Ovary (tissue), 9 donors: Measurements from ENCODE around the gene METTL21A. TPM values are rescaled to one million over a fixed set of nuclear protein-coding genes. Genes with fewer than 3 reads are reported as not detected.

Source experiments
- DNase-seq, 5 donors: peaks; one replicate each; pipeline ENCODE4 v3.0.0-alpha.2; 2019 to 2020
- H3K27ac ChIP-seq, 2 donors: fragments of 200-600 bp; one replicate each; pipeline versions ENCODE4 v1.5.1 to v1.8.0; 2019 to 2022
- H3K27me3 ChIP-seq: fragments of 200-600 bp; one replicate; pipeline ENCODE4 v1.8.0; 2022
- H3K36me3 ChIP-seq: fragments of 200-600 bp; sonication (generic); one replicate; pipeline ENCODE4 v1.5.1; 2019
- H3K4me1 ChIP-seq: one replicate; pipeline ENCODE4 v1.8.1; 2013; ENCODE audit warnings: mild to moderate bottlenecking, moderate library complexity; ENCODE audit not compliant: insufficient read depth
- H3K4me3 ChIP-seq: fragments of 200-600 bp; sonication (generic); one replicate; pipeline ENCODE4 v1.5.1; 2017
- H3K9me3 ChIP-seq, 2 donors: fragments of 200-600 bp in 1 of 2; sonication (generic) in 1 of 2; one replicate each; pipeline versions ENCODE4 v1.5.1 to v1.8.1; 2013 to 2019; ENCODE audit warnings: mild to moderate bottlenecking in 1 of 2, moderate library complexity in 1 of 2
- EP300 ChIP-seq: sonication (generic); formaldehyde crosslinking; IDR thresholded peaks from one replicate; pipeline ENCODE4 v1.6.1; 2017; ENCODE audit warnings: antibody characterized with exemption
- POLR2A ChIP-seq: fragments of 450-650 bp; IDR thresholded peaks from one replicate; pipeline ENCODE4 v1.6.1; 2017; ENCODE audit warnings: antibody characterized with exemption, mild to moderate bottlenecking, moderate library complexity
- WGBS, 3 donors: extraction: QIAGEN DNeasy Blood & Tissue Kit in 1 of 3; methylation state at CpG; one replicate each; pipeline versions ENCODE4 v1.1.5 to v1.1.7; 2013 to 2017; 5-methylcytosine and 5-hydroxymethylcytosine counted together
- intact Hi-C, 4 donors: fragments of 100-400 bp; cut with DNase I; formaldehyde crosslinking; loops; one replicate each; pipeline versions ENCODE4 v1.11.0 to v1.15.1; 2022 to 2023
- polyA plus RNA-seq, 2 donors: library from polyadenylated mRNA; stranded (reverse); fragments of 200-250 nt in 1 of 2; fragments of 350-450 nt in 1 of 2; fragmentation: Illumina TruSeq in 1 of 2; extraction: RNeasy Lipid Tissue Mini Kit (QIAGEN cat#74804) in 1 of 2; gene quantifications; one replicate each; pipeline ENCODE4 v1.2.3, GENCODE V29; 2013 to 2014
- total RNA-seq, 7 donors: library from RNA; depleted of rRNA in 2 of 7; stranded (reverse); fragments of >200 nt in 2 of 7; fragmentation: NEBNext Ultra II Directional in 3 of 7; extraction: Animal tissue kit (Norgen Biotek cat#: 25700) in 3 of 7; gene quantifications; one replicate each; pipeline versions ENCODE4 v1.1.0 to v1.2.4, GENCODE V29; 2016 to 2023
- TF ChIP-seq, protein P1 (sequence below), 3 donors: fragments of 450-650 bp in 2 of 3; fragments of 200-600 bp in 1 of 3; IDR thresholded peaks; one replicate each; pipeline versions ENCODE4 v1.5.1 to v1.8.0; 2016 to 2022; ENCODE audit warnings: antibody characterized with exemption in 3 of 3, mild to moderate bottlenecking in 1 of 3
- donor health status: DM: no; HTN: no; CAD: no; lungs with moderate emphysema.
- donor health status: DM: no; HTN: no; CAD: no.
- donor health status: Bipolar disorder and iron deficiency.
- donor health status: DM: yes; HTN: yes; CAD: no.
- donor health status: DM: no; HTN: no; CAD: no.
- donor health status: DM: yes; HTN: yes; CAD: no.

METTL21A gene
- total and polyA plus RNA-seq, 9 donors, result 8.3 to 32.9 (median 11.2) TPM

DNA sequence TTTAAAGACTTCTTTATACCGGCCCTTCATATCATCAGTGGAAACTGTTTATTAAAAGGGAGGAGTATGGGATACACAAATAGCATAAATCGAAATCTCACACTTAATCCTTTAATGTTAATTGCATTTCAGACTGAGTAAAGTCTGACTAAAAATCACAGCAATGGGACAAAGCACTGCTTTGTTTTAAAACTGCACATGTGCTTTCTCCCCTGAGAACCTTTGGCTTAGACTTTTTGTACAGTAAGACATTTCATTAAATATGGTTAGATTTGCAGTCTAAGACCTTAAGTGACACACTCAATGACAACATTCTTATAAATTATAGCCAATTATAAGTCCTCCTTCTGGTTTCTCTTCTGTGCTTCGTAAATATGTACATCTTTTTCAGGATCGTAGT is 12.5 kb downstream of the METTL21A start:
- WGBS, 3 donors, result 83 to 88% (median 85%) methylated on average over 4 of the region's 4 CpGs
- intact Hi-C loops, result no loop called here

DNA sequence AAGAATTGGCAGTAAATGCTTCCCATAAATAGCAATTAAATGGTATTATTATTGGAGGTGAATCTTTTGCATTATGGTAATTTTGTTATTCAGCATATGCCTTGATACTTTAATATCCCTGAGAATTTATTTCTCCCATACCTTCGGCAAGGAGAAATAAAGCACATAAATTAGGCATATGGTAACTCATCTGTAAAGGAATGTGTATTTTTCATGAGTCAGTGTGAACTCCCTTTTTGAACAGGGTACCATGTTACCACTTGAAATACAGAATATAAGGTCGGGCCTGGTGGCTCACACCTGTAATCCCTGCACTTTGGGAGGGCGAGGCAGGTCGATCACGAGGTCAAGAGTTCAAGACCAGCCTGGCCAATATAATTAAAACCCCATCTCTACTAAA is 18.4 kb downstream of the METTL21A start:
- H3K9me3 ChIP-seq, result no peaks in the 10 kb centered on the region
- no peaks in the 10 kb centered on the region for H3K27me3 ChIP-seq
- WGBS, 3 donors, result 95 to 96% (median 95%) methylated on average over 5 of the region's 5 CpGs
- H3K4me3 ChIP-seq, result no peak overlapping the region
- intact Hi-C loops, result no loop called here
- H3K4me1 ChIP-seq, result no peaks in the 10 kb centered on the region
- no peaks in the 10 kb centered on the region for H3K36me3 ChIP-seq
- no peak for DNase-seq
- no peak overlapping the region for H3K27ac ChIP-seq
- TF ChIP-seq POLR2A, result no peak
- TF ChIP-seq, protein P1, sequence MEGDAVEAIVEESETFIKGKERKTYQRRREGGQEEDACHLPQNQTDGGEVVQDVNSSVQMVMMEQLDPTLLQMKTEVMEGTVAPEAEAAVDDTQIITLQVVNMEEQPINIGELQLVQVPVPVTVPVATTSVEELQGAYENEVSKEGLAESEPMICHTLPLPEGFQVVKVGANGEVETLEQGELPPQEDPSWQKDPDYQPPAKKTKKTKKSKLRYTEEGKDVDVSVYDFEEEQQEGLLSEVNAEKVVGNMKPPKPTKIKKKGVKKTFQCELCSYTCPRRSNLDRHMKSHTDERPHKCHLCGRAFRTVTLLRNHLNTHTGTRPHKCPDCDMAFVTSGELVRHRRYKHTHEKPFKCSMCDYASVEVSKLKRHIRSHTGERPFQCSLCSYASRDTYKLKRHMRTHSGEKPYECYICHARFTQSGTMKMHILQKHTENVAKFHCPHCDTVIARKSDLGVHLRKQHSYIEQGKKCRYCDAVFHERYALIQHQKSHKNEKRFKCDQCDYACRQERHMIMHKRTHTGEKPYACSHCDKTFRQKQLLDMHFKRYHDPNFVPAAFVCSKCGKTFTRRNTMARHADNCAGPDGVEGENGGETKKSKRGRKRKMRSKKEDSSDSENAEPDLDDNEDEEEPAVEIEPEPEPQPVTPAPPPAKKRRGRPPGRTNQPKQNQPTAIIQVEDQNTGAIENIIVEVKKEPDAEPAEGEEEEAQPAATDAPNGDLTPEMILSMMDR (IDR thresholded peaks at IDR 0.05), result no peak
- TF ChIP-seq EP300, result no peak

More for the DNA sequence above, 12.5 kb downstream of the METTL21A start:
- Histone ChIP-seq H3K27me3 (no peaks in the 10 kb centered on the region), H3K4me3 (no peak overlapping the region), H3K4me1 (peaks cover 6% of the 10 kb centered on the region), H3K27ac (no peak overlapping the region), H3K9me3 (no peaks in the 10 kb centered on the region), H3K36me3 (no peaks in the 10 kb centered on the region)
- no peak for DNase-seq
- TF ChIP-seq, protein P1 (IDR thresholded peaks at IDR 0.05), result no peak
- TF ChIP-seq EP300 (no peak), POLR2A (no peak)

DNA sequence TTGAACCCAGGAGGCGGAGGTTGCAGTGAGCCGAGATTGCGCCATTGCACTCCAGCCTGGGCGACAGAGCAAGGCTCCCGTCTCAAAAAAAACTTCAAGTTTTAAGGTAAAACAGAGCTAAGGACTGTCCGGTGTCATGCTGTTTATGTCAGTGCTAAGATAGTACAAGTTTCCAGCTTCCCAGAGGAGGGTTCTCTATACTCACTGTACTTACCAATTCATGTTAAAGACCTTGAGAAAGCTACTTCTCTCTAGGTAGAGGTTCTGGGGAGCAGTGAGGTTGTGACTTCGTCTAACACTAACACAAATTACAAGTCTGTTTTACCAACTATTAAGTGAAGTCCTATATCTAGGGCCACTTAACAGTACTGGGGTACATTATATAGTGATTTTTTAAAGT is 18.8 kb downstream of the METTL21A start:
- 95 to 97% (median 96%) methylated on average over 7 of the region's 7 CpGs for WGBS, 3 donors
- H3K4me1 ChIP-seq, result no peaks in the 10 kb centered on the region
- no peaks in the 10 kb centered on the region for H3K9me3 ChIP-seq
- TF ChIP-seq POLR2A (no peak), EP300 (no peak)
- TF ChIP-seq, protein P1 (IDR thresholded peaks at IDR 0.05), result no peak
- no peaks in the 10 kb centered on the region for H3K27me3 ChIP-seq
- DNase-seq, result no peak
- H3K36me3 ChIP-seq, result no peaks in the 10 kb centered on the region
- intact Hi-C loops, result no loop called here
- no peak overlapping the region for H3K27ac ChIP-seq
- H3K4me3 ChIP-seq, result no peak overlapping the region

DNA sequence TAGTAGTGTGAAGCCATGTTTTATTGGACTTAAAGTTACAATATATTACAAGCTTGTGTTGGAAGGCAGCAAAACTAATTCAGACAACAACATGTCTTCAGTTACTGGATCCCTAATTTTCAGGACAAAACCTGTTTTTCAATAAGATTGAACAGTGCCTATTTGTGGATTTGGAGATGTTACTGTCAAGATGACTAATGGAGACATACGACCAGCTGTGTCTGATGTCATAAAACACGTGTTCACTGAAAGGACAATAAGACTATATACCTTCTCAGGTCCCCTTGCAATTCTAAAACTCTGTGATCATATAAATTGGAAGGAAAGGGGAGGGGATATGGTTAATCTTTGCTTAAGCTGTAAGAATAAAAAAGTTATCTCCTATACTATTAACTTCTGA is 21.7 kb downstream of the METTL21A start:
- no peak overlapping the region for H3K4me3 ChIP-seq
- no peaks in the 10 kb centered on the region for H3K27me3 ChIP-seq
- TF ChIP-seq, protein P1 (IDR thresholded peaks at IDR 0.05), result no peak
- TF ChIP-seq POLR2A, result no peak
- no peak for TF ChIP-seq EP300
- no peaks in the 10 kb centered on the region for H3K9me3 ChIP-seq
- no peaks in the 10 kb centered on the region for H3K36me3 ChIP-seq
- H3K4me1 ChIP-seq, result no peaks in the 10 kb centered on the region
- H3K27ac ChIP-seq, result no peak overlapping the region
- WGBS, 3 donors, result 65 to 71% (median 66%) methylated on average over 2 of the region's 2 CpGs
- intact Hi-C loops, result no loop called here
- no peak for DNase-seq

DNA sequence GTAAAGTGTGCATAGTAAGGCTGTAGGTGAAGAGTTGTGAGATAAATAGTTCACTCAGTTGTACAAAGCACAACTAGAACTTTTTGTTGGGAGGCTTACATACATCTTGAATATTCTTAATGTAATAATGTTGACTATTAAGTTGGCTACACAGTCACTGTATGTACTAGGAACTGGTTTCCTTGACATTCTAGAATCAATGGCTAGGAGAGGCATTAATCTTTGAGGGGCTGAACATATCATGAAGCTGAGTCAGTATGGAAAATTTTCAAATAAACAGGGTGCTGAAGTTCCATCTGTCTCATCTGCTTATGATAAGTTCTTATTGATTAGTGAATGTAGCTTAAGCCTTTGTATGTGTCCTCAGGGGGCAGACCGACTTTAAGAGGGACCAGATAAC is 23.4 kb downstream of the METTL21A start:
- no peak for TF ChIP-seq POLR2A
- TF ChIP-seq, protein P1 (IDR thresholded peaks at IDR 0.05), result no peak
- Histone ChIP-seq H3K27me3 (no peaks in the 10 kb centered on the region), H3K4me3 (no peak overlapping the region), H3K4me1 (no peaks in the 10 kb centered on the region), H3K27ac (no peak overlapping the region), H3K9me3 (no peaks in the 10 kb centered on the region), H3K36me3 (no peaks in the 10 kb centered on the region)
- 94 to 100% (median 100%) methylated on average over 1 of the region's 1 CpG for WGBS, 3 donors
- intact Hi-C loops, result no loop called here
- DNase-seq, result no peak
